ENCODE results near the gene NOL12.

- TF ChIP-seq CTCF (conservative IDR thresholded peaks at IDR 0.05; ENCODE audit: low read depth, low read length) (no peak), EZH2 (IDR thresholded peaks at IDR 0.05; ENCODE audit: low read length, unreplicated experiment) (no peak)
Observed at GRCh38 chr22:37647317-37647716, 38.8 kb upstream of the NOL12 start.

All from PC-3 (cell line).